ENCODE data around the gene TMTC1.

TMTC1 gene

GRCh38 chr12:29778531-29778930 is 5.2 kb downstream of the TMTC1 start:
- DNase-seq, result no peak

- DNase-seq, result no peak
These were observed 10.7 kb downstream of the TMTC1 start for GRCh38 chr12:29773076-29773475.

DNA sequence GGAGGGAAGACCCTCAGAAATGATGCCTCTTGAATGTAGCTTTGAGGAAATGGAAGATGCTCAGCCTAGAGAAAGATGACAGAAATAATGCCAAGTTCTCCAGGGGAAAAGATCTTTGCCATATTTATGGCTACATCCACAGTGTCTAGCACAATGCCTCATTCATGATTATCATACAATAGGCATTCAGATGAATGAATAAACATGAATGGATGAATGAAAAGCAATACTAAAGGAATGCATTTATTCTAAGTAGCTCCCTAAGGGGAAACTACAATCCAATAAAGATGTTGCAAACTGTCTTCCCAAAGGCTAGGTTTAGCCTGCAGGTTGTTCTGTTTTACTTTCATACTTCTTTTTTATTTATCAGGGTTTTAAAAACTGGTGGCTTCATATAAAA is 12.0 kb downstream of the TMTC1 start:
- no peak for DNase-seq

- DNase-seq, result no peak
These were observed 12.6 kb downstream of the TMTC1 start for GRCh38 chr12:29771165-29771564.

GRCh38 chr12:29769162-29769858 is 14.4 kb downstream of the TMTC1 start:
- no peak for DNase-seq

- no peak for DNase-seq
These were observed 15.4 kb downstream of the TMTC1 start for GRCh38 chr12:29768372-29768771.

DNA sequence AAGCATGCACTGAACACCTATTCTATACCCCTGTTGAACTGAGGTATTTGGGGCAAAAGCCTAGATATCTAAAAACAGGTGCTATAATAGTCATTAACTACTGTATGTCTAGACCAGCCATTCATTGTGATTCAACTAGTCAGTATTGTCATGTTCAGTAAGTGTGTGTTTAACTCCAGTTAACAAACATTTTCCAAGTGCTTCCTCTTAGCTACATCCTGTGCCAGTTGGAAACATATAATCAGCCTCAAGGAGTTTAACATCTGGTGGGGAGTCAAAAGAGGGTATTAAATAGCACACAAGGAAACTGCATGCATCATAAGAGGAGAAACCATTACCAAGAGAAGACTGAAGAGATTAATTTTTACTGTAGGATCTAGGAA is 20.4 kb downstream of the TMTC1 start:
- peak; percentile 77 for DNase-seq

DNA sequence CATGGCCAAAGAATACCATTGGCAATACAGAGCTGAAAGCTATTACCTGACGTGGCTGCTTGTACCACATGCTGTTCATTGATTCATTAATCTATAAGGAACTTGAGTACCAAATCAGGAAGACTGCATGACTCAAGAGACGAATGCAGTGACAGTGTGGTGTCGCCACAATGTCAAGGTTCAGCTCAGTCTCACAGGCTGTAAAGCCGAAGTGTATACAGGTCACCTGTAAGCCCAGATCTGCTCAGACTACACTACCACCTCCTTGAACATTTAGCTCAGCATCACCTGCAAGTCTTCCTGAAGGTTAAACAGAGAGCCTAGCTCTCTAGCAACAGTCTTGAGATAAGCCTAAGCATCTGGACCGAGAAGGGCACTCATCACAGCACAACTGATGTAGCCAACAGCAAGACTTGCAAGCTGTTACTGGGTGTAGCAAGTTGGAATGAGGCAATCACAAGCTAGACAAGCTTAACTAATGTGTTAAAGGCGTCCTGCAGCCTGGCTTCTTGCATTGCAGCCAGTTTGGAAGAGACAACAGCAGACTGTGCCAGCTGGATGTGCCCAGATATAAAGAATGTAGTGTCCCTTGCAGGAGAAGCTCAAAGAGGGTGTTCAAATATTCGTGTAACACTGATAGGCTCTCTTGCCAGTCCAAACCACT is 21.0 kb downstream of the TMTC1 start:
- DNase-seq, result peak; percentile 40

- DNase-seq, result no peak
These were observed 23.8 kb downstream of the TMTC1 start for GRCh38 chr12:29759950-29760349.

GRCh38 chr12:29756741-29757390 is 26.9 kb downstream of the TMTC1 start:
- no peak for DNase-seq

- no peak for DNase-seq
These were observed 29.2 kb downstream of the TMTC1 start for GRCh38 chr12:29754235-29755189.

DNA sequence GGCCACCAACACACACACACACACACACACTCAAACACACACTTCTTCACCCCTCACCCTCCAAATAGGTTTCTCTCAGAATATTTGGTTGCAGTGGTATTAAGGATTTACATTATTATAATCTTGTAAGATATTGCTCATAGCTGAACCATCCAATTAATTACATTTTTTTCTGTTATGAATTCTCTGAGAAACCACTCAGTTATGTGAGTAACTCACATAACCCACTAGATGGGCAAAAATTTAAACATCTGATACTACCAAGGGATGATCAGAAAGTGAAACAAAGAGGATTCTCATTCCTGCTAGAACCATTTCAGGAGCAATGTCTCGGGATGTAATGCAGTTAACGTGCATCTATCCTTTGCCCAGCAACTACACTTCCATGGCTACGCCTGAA is 31.6 kb downstream of the TMTC1 start:
- DNase-seq, result no peak

DNA sequence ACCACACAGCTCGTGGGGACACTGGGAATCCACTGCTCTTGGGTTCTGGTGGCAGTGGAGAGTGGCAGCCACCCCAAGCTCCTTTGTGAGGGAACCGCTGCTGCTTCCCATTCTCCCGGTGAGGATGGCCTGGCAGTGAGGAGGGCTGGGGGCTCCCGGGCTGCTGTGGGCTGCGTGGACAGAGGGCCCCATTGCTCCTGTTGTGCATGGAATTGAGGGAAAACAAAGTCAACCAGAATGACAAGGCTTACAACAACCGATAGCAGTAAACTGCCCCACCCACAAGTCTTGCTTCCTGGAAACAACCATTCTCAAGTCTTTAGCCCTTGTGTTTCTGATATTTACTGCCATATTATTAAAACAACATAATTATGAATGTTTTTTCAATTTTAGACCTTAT is 32.1 kb downstream of the TMTC1 start:
- no peak for DNase-seq

DNA sequence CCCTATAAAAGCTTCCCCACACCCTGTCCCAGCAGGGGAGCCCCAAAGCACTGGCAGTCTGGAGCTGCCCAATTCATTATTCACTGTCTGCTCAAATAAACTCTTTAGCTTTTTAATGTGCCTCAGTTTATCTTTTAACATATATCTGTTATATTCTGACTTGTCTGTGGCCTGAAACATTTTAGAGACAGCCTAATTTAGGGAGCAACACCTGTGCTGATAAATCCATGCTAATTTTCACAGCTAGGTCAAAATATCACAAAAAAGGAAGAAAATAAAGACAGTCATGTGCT is 32.9 kb downstream of the TMTC1 start:
- no peak for DNase-seq

DNA sequence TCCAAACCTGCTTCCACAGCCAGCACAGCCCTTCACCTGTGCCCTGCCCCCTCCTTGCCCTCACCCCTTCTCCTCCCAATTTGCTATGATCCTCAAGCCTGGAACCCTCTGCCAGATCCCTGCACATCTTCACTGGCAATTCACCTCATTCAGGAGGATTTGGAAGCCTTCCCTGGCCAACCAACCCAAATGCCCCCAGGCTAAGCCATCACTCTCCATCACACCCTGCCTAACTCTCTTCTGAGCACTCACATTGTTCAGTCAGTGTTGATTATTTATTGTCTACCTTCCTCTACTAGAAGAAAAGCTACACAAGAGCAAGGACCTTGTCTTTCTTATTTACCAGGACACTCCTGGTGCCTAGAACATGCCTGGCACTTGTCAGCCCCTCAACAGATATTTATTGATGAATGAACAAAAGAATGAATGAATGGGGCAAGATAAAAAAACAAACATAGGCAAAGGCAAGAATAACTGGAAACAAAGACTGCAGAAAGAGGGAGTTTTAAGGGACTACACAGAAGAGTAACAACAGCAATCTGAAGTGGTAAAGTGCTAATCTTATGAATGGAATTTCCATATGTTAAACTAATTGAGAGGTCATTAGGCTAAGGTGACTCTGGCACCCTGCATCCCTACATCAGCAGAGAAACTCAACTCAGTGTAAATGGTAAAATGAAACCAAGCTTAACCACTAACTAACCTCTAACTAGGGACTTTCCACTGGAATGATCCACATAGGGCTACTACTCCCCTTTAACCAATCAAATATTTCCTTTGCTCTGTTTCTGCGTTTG is 33.4 kb downstream of the TMTC1 start:
- DNase-seq, result no peak

GRCh38 chr12:29744365-29744764 is 39.4 kb downstream of the TMTC1 start:
- DNase-seq, result no peak

- DNase-seq, result peak; percentile 61
These were observed 39.9 kb downstream of the TMTC1 start for GRCh38 chr12:29743801-29744200.

GRCh38 chr12:29743077-29743476 is 40.7 kb downstream of the TMTC1 start:
- no peak for DNase-seq

GRCh38 chr12:29742646-29743045 is 41.1 kb downstream of the TMTC1 start:
- no peak for DNase-seq

DNA sequence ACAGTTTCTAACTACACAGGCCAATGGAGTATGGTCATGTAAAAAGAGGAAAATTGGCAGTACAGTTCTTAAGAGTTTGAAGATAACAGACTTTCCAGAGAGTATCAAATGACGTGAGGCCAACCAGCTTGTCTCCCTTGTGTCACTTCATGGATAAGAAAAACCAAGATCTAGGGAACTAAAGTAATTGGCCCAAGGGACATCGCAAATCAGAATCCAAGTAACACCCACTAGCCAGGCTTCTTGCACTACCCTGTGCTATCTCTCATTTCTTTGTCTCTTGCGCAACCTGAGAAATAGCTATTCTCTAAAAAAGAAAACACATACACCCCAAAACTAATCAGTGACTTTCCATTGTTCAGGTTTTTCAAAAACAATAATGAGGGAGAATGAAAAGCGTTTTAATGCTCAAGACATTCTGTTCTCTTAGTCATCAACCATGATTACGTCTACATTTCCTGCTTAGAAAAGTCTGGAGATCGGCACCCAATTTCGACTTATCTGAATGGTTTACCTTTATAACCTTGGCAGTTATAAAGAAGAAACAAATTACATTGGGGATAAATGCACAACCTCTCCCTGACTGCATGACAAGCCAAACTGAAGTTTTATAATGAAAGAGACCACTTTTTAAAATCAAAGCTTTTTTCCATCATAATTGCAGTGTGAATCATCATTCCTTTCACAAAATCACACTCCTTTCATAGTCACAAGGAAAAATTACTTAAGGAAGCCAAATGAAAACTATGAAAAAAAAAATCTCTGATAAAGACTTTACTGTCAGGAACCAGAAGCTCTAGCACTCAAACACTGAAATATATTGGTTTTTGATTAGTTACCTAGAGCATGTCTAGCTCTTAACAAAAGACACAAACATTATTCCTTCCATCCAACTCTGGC is 42.1 kb downstream of the TMTC1 start:
- DNase-seq, result no peak

DNA sequence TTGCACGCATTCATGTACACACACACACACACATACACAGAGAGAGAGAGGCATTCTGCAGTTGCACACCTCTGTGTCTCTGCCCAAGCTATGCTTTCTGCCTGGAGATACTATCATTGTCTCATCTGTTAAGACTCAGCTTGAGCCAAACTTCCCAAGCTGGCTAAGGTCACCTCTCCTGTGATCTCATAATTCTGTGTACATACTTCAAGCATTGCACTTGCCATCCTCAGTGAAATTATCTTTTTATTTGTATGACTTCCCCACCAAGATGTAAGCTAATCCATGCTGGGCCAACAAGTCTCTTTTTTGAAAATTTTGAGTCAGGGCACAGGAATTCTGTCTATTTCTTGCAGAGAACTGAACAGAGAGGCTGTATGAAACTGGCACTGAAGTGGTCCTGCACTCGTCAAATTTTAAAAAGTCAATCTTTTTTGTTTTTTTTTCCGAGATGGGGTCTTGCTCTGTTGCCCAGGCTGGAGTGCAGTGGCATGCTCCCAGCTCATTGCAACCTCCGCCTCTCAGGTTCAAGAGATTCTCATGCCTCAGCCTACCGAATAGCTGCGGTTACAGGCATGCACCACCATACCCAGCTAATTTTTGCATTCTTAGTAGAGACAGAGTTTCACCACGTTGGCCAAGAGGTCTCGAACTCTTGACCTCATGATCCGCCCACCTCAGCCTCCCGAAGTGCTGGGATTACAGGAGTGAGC is 44.3 kb downstream of the TMTC1 start:
- DNase-seq, result no peak

All from NCI-H524 treated with DMSO at 0.1 percent for 48 hours (cell line).